HG02884 (cell line): ENCODE data around the gene KLHDC7A.

Experiments used
- ATAC-seq: cut with Tn5 transposase; IDR thresholded peaks from one replicate; pipeline ENCODE4 v1.9.1; 2021; ENCODE audit warnings: mild to moderate bottlenecking, moderate library complexity; ENCODE audit not compliant: unreplicated experiment

The KLHDC7A gene

GRCh38 chr1:18504609-18505008, 23.9 kb downstream of the KLHDC7A start:
- ATAC-seq: no peak

- no peak for ATAC-seq
These were observed 24.9 kb downstream of the KLHDC7A start for GRCh38 chr1:18505666-18506065.

GRCh38 chr1:18508084-18508483, 27.4 kb downstream of the KLHDC7A start:
- ATAC-seq: no peak

- no peak for ATAC-seq
These were observed 30.6 kb downstream of the KLHDC7A start for GRCh38 chr1:18511149-18511873.

DNA sequence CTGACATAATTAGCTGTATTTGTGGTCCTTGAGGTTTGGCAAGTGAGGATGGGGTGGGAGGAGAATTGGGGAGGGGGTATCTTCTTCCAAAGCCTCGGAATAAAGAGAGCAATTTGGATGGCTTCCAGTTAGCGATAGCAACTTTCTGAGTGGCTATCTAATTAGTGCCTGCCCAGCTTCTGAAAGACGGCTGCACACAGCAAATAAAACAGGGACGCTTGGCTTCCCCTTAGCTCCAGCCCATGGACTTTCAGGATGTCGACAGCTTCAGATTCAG, 31.1 kb downstream of the KLHDC7A start:
- no peak for ATAC-seq

DNA sequence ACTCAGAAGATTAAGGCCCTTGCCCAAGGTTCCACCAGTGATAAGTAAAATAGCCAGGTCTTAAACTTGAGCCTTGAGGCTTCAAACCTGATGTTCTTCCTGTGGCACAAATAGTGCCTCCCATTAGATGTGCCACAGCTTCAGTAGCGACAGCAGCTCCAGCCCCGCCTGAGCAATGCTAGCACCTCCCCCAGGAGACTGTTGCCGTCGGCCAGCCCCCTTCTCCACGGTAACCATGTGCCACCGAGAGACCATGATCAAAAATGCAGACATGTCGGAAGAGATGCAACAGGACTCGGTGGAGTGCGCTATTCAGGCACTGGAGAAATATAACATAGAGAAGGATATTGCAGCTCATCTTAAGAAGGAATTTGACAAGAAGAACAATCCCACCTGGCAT, 32.2 kb downstream of the KLHDC7A start:
- no peak for ATAC-seq

- ATAC-seq: no peak
These were observed 33.3 kb downstream of the KLHDC7A start for GRCh38 chr1:18513995-18514394.

- ATAC-seq: no peak
These were observed 34.5 kb downstream of the KLHDC7A start for GRCh38 chr1:18515120-18515667.

GRCh38 chr1:18516473-18516872, 35.7 kb downstream of the KLHDC7A start:
- no peak for ATAC-seq

DNA sequence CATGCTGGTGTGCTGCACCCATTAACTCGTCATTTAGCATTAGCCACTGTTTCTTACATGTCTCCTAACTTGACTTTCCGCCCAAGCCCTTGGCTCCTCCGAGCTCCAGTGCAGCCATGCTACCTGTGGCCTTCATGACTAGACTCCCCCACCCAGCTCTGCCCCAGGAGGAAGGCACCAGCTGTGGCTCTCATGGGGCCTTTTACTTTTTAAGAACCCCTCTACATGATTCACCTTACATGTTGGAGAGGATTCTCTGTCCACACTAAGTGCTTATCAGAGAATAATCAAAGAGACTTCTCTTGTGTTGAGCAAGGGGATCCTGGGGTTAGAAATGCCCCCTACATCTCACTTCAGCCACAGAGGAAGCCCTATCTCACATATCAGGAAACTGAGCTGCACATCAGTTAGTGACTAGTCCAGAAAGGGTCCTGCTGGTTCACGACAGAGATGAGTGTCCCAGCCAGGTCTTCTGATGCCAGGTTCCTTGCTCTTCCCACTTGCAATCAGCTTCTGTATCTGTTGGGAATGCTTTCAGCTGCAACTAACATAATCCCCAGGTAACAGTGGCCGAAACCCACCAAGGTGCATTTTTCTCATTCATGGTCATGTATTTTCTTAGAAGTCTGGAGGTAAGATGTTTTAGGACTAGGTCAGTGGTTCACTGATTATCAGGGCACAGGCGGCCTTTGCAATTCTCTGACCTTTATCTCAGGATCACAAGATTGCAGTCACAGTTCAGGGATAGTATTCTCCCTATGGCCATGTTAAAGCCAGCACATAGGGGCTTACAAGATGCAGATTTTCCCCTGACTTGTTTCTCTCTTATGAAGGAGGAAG, 45.9 kb downstream of the KLHDC7A start:
- no peak for ATAC-seq

- no peak for ATAC-seq
These were observed 46.8 kb downstream of the KLHDC7A start for GRCh38 chr1:18527514-18527913.

- ATAC-seq: no peak
These were observed 47.2 kb downstream of the KLHDC7A start for GRCh38 chr1:18527921-18528320.

DNA sequence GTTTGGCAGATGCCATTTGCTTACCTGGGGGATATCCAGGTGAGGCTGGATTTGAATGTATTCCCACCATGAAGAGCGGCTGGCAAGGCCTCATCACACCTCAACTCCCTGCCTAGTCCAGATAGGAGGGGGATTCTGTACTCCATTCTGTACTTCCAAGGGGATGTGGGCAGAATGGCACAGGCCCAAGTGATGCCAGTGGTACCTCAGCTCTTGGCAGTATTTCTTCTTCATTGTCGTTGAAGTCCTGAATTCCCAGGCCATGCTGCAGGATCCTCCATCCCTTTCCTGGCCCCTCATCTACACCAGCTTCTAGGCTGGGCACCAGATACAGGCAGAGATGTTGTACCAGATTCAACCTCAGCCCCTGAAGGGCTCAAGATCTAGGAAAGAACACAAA, 47.9 kb downstream of the KLHDC7A start:
- no peak for ATAC-seq

GRCh38 chr1:18529714-18530113, 49.0 kb downstream of the KLHDC7A start:
- no peak for ATAC-seq

- no peak for ATAC-seq
These were observed 50.1 kb downstream of the KLHDC7A start for GRCh38 chr1:18530587-18531502.

- no peak for ATAC-seq
These were observed 50.7 kb downstream of the KLHDC7A start for GRCh38 chr1:18531503-18531845.

- no peak for ATAC-seq
These were observed 51.9 kb downstream of the KLHDC7A start for GRCh38 chr1:18532390-18533170.

- ATAC-seq: no peak
These were observed 52.5 kb downstream of the KLHDC7A start for GRCh38 chr1:18533259-18533658.

- no peak for ATAC-seq
These were observed 54.1 kb downstream of the KLHDC7A start for GRCh38 chr1:18534810-18535205.
